Measurements from ENCODE around the gene FAM83G. TPM values are rescaled to one million over a fixed set of nuclear protein-coding genes. Genes with fewer than 3 reads are reported as not detected.
A peak's percentile ranks its signal among the peaks of the same experiment; 100 is the strongest.

FAM83G gene
- total and polyA plus RNA-seq, 2 donors (not counting 3 experiments of a cell fraction or from before 2014, with no cell fraction given) = 7.0 to 10.9 TPM

DNA sequence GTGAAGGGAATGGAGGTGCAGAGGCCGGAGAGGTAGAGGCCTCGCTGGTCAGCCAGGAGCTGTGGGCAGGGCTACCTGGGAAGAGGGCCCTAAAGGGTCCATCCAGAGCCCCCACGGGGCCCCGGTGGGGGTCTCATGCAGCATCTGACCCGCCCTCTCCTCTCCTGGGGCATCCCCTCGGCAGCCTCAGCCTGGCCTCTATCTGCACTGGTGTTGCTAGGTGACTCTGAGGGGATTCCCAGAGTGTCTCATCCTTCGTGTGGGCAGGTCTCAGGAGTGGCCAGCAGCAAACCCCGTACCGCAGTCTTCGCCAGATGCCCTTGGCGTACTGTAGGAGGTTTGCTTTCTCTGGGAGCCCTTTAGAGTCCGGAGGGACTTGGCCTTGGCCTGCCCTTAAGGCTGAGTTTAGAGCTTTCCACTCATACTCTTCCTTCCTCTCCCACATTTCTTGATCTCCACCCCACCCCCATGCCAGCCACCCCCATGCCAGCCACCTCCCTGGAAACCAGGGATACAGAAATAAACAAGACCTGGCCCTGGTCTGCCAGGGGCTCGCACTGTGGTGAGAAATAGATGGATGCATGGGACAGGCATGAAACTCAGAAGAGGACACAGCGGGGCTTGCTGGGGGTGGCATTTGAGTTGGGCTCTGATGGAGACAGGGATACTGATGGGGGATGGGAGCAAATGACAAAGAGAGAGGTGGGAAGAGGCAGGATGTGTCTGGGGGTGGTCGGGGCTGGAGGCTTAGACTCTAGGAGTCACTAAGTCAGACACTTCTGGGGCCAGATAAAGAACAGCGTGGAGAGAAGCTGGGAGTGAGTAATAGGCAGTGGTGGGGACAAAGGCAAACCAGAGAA lies 42.7 kb downstream of the FAM83G start:
- TF ChIP-seq, protein P1, sequence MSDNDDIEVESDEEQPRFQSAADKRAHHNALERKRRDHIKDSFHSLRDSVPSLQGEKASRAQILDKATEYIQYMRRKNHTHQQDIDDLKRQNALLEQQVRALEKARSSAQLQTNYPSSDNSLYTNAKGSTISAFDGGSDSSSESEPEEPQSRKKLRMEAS (IDR thresholded peaks at IDR 0.05; ENCODE audit: insufficient read depth, insufficient read length) = no peak
- TF ChIP-seq GATA2 (IDR thresholded peaks at IDR 0.05; ENCODE audit: insufficient read depth, insufficient read length, low read depth, low read length) = no peak
- TF ChIP-seq POLR2AphosphoS5 (IDR thresholded peaks at IDR 0.05; ENCODE audit: insufficient read depth, low read depth, low read length) = no peak
- TF ChIP-seq EZH2 (IDR thresholded peaks at IDR 0.05; ENCODE audit: borderline replicate concordance, low read depth, low read length, severe bottlenecking) = no peak
- TF ChIP-seq MYC (IDR thresholded peaks at IDR 0.05; ENCODE audit: low read depth, low read length) = no peak
- TF ChIP-seq, protein P2, sequence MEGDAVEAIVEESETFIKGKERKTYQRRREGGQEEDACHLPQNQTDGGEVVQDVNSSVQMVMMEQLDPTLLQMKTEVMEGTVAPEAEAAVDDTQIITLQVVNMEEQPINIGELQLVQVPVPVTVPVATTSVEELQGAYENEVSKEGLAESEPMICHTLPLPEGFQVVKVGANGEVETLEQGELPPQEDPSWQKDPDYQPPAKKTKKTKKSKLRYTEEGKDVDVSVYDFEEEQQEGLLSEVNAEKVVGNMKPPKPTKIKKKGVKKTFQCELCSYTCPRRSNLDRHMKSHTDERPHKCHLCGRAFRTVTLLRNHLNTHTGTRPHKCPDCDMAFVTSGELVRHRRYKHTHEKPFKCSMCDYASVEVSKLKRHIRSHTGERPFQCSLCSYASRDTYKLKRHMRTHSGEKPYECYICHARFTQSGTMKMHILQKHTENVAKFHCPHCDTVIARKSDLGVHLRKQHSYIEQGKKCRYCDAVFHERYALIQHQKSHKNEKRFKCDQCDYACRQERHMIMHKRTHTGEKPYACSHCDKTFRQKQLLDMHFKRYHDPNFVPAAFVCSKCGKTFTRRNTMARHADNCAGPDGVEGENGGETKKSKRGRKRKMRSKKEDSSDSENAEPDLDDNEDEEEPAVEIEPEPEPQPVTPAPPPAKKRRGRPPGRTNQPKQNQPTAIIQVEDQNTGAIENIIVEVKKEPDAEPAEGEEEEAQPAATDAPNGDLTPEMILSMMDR (IDR thresholded peaks at IDR 0.05; ENCODE audit: extremely low read depth in 1 of 2, insufficient read depth in 1 of 2, low read depth in 1 of 2, low read length in 2 of 2) = no peak
- no peak for TF ChIP-seq JUN (IDR thresholded peaks at IDR 0.05; ENCODE audit: borderline replicate concordance, insufficient read depth, insufficient read length, low read depth)
- no peak for TF ChIP-seq FOS (IDR thresholded peaks at IDR 0.05; ENCODE audit: borderline replicate concordance, insufficient read depth, low read length)
- TF ChIP-seq POLR2A (IDR thresholded peaks at IDR 0.05; ENCODE audit: low read depth, low read length) = no peak
- no peaks in the 10 kb centered on the region for H3K27me3 ChIP-seq (ENCODE audit: control insufficient read depth in 2 of 2, insufficient read depth in 2 of 2, low read length in 2 of 2)
- no peaks in the 10 kb centered on the region for H3K79me2 ChIP-seq (ENCODE audit: control insufficient read depth, insufficient read depth, low read length)
- POLR2A ChIA-PET = no interaction called here
- H3K4me3 ChIP-seq (replicated peaks in 1 of 3; ENCODE audit: insufficient read depth in 1 of 3, low read depth in 1 of 3, low read length in 3 of 3) = no peak overlapping the region
- H3K9me1 ChIP-seq (replicated peaks; ENCODE audit: control insufficient read depth, extremely low read depth, insufficient read depth, low read length) = no peaks in the 10 kb centered on the region
- BruUV-seq (replicated peaks) = no TSS peak
- dilution Hi-C loops (cut with MboI; ENCODE audit: extremely low pct_ligation_motif_present, low sequenced_read_pairs) = no loop called here
- FAIRE-seq (peak; percentile 8), DNase-seq (ENCODE audit: low read depth, low spot score) (no peak)
- H3K9me3 ChIP-seq (replicated peaks; ENCODE audit: control insufficient read depth, insufficient read depth, low read length) = no peaks in the 10 kb centered on the region
- no peak overlapping the region for H3K9ac ChIP-seq (replicated peaks; ENCODE audit: extremely low read depth, insufficient read depth, low read length)
- no peaks in the 10 kb centered on the region for H3K4me1 ChIP-seq (ENCODE audit: control insufficient read depth, extremely low read depth, insufficient read depth, low read length)
- H3K4me2 ChIP-seq (ENCODE audit: insufficient read depth, low read length) = no peak overlapping the region
- no peak overlapping the region for H3K27ac ChIP-seq (ENCODE audit: insufficient read depth, low read depth, low read length)
- H4K20me1 ChIP-seq (replicated peaks; ENCODE audit: control insufficient read depth, extremely low read depth, insufficient read depth, low read length) = no peaks in the 10 kb centered on the region
- CTCF ChIA-PET = interaction anchor here (0.6 to 2.4 kb wide), 24 partner anchors 8 to 417 kb away, joined by 3 to 35 read pairs (median 8); partner anchors contain the start of genes FAM83G, MAPK7, PRPSAP2 and SLC5A10
- no peaks in the 10 kb centered on the region for H3K36me3 ChIP-seq (ENCODE audit: control insufficient read depth in 2 of 2, extremely low read depth in 1 of 2, insufficient read depth in 2 of 2, low read length in 2 of 2)
- intact Hi-C loops (cut with micrococcal nuclease) = loop anchor here (2.0 kb wide), 1 partner anchor 43 kb away; the partner anchor contains the start of gene FAM83G
- H2AFZ ChIP-seq (ENCODE audit: low read depth, low read length) = peak overlapping the region; percentile 47

Measured in endothelial cell of umbilical vein (primary cell).